GM18907 (cell line): ENCODE measurements around the gene NOL11.
A peak's percentile ranks its signal among the peaks of the same experiment; 100 is the strongest.
"Not testable (repeated sequence)": the region's sequence is repeated elsewhere in the genome, so short reads cannot be mapped to it uniquely, and the experiment has no call there.

Source experiments
- ATAC-seq: cut with Tn5 transposase; IDR thresholded peaks from one replicate; pipeline ENCODE4 v1.9.1; 2021; ENCODE audit warnings: mild to moderate bottlenecking, moderate library complexity; ENCODE audit not compliant: unreplicated experiment

NOL11 gene

DNA sequence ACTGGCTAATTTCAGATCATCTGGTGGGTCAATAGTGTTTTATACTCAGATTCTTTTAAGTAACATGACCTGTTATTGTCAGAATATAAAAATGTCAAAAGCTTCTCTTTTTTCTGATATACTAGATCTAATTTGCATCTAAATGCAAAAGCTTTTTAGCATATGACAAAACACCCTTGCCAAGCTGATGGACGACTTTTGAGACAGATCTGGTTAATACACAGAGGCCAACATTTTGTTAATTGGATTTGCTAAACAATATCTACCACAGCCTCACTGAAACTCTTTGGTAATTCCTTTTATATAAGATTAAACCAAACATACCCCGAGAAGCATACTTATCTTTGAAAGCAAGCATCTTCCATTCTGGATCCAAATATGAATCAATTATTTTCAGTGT is 10.3 kb upstream of the NOL11 start:
- ATAC-seq: no peak

DNA sequence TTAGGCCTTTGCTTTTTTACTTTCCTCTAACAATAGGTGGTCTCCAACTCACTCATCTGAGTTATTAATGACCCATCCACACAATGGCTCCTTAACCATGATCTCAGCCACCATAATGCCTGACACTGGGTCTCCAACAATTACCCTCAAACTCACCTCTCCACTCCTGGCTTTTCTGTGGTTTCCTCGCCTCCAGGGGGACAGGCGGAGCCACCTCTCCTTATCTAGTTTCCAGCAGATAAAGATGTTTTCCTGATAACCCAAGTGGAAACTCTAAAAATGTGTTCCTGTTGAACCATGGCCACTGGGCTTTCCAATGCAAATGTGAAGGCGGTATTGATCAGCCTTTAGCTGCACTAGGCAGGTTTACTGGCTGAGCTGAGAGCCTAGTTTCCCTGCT is 9.4 kb upstream of the NOL11 start:
- no peak for ATAC-seq

DNA sequence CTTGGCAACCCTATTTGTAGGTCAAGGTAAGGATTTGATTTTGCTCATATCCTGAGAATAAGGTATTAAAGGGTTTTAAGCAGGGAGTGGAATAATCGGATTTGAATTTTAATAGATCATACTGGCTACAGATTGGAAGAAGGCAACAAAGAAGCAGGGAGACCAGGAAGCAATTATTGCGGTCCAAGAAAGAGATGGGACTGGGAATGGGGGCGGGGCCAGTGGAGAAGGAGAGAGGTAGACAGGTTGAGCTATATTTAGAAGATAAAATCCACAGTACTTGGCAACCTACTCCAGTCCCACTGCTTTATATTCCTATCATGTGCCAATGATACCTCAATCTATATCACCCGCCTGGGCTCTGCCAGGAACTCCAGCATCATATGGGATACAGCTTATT is 5.8 kb upstream of the NOL11 start:
- ATAC-seq: no peak

DNA sequence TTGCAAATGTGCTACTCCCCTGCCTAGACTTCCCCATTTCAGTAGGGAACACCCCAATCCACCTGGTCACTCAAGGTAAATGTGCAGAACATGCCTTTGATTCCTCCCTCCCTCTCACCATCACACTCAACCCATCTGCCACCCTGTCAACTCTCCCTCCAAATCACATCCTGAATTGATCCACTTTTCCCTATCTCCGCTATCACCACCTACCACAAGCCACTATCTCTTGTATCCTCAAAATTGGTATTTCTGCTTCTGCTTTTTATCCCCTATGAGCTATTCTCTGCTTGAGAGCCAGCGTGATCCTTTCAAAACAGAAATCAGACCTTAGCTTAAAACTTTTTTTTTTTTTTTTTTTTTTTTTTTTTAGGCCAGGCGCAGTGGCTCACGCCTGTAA is 5.4 kb upstream of the NOL11 start:
- ATAC-seq: no peak

DNA sequence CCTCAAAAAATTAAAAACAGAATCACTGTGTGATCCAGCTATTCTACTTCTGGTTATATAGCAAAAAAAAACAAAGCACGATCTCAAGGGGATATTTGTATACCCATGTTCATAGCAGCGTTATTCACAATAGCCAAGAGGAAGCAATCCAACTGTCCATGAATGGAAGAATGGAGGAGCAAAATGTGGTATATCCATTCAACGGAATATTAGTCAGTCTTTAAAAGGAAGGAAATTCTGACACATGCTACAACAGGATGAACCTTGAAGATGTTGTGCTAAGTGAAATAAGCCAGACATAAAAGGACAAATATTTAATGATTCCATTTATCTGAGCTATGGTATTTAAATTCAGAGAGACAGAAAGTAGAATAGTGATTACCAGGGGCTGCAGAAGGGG is 4.6 kb upstream of the NOL11 start:
- ATAC-seq: no peak

DNA sequence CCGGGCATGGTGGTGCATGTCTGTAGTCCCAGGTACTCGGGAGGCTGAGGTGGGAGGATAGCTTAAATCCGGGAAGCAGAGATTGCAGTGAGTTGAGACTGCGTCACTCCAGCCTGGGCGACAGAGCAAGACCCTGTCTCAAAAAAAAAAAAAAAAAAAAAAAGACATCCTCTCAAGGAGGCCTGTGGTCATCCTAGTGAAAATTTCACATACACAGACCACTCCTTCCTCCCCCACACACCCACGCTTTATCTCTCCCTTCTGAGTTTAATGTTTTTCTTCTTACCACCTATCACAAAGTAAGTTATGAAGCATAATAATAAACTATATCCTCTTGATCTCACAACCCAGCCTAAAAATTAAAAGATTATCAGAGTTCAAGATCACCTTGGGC is 1.3 kb upstream of the NOL11 start:
- ATAC-seq: peak; percentile 2

DNA sequence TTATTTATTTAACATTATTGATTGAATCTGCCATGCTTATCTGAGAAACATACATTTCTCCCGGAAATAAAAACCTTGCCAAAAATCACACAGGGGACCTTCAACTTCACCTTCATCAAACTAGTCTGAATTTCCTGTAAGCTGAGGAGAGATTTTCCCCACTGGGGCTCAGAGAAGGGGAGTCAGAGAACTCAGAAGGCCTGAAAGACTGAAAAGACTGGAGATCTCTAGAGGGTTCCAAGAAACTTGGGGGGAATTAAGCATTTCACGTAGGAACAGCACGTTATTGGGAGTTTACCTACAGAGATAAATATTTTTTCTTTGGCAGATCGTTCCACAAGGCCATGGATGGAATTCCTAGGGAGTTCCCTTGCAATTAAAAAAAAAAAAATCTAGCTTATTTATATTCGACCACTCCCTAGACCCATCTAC is 528 bp upstream of the NOL11 start:
- ATAC-seq: no peak

DNA sequence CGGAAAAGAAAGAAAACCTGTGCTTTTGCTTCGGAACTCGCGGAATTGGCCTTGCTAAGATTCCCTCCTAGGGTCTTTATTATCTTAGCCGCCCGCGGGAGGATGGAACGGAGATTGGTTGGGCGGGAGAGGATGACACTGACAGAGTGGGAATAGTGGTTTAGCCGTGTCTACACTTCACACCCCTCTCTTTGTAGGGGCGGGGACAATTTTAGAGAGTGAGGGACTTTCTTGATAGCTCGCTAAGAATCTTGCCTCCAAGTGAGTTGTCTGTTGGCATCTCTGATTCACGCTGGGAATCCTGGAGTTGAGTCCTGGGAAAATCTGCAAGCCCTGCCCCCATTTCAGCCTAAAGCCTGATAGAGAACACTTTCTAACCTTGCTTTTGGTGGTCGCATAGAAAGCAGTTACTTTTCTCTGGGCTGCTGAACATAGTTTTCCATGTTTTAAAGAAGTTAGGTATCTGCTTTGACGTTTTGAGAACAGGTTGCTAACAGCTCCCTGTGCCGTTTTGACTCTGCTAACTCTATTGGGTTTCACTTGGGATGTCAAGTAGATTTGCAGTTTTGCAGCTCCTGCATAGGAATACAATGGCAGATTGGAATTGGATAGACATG is 697 bp downstream of the NOL11 start:
- ATAC-seq: peak; percentile 2

DNA sequence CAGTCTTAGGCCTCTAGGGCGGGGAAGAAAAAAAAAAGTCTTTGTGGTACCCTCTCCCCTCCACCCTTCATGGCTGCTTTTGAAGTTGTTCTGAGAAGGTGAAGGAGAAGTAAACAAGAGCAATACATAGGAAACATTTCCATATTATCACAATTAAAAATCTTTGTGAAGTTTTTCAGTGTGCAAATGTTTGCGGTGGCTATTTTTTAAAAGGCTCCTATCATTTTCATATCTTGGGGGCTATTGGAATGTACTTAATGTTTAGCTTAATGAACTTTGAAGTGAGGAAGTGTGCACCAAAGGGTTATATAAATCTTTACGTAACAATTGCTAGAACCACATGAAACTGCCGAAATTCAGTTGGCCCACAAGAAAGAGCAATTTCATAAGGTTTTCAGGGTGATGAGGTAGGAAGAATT is 7.6 kb downstream of the NOL11 start:
- no peak for ATAC-seq

DNA sequence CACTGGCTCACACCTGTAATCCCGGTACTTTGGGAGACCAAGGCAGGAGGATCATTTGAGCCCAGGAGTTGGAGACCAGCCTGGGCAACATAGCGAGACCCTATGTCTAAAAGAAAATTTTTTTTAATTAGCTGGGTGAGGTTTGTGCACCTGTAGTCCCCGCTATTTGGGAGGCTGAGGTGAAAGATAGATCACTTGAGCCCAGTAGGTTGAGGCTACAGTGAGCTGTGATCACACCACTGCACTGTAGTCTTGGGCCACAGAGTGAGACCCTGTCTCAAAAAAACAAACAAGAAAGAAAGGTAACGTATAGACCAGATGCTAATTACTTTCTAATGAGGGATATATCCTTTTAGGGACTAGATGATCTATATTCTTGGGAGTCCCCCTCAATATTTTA is 8.1 kb downstream of the NOL11 start:
- no peak for ATAC-seq

DNA sequence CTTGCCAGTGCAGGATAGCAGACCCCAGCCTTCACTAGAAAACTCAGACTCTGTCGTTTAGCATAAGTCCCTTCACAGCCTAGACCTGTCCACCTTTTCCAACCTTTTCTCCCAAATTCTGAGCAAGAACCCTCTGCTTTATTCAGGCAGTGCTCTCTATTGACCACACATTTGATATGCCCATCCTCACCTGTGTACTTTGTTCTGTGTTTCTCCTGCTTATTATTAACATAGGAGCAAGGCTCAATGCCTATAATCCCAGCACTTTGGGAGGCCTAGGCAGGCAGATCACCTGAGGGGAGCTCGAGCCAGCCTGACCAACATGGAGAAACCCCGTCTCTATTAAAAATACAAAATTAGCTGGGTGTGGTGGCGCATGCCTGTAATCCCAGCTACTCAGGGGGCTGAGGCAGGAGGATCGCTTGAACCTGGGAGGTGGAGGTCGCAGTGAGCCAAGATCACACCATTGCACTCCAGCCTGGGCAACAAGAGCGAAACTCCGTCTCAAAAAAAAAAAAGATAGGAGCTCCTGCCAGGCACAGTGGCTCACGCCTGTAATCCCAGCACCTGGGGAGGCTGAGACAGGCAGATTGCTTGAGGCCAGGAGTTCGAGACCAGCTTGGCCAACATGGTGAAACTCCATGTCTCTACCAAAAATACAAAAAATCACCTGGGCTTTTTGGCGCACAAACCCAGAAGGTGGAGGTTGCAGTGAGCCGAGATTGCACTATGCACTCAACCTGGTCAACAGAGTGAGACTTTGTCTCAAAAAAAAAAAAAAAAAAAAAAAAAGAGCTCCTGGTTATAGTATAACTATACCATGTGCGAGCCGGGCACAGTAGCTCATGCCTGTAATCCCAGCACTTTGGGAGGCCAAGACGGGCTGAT is 9.7 kb downstream of the NOL11 start:
- not testable (repeated sequence) for ATAC-seq

DNA sequence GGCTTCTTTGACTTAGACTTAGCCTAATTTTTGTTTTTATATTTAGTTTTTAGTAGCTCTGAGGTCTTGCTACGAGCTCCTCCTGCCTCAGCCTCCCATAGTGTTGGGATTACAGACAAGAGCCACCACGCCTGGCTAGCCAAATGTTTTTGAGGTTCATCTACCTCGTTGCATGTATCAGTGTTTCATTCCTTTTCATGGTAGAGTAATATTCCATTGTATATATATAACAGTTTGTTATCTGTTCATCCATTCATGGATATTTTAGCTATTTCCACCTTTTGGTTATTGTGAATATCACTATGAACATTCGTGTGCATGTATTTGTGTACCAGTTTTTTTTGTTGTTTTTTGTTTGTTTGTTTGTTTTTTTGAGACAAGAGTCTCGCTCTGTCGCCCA is 12.2 kb downstream of the NOL11 start:
- ATAC-seq: no peak

DNA sequence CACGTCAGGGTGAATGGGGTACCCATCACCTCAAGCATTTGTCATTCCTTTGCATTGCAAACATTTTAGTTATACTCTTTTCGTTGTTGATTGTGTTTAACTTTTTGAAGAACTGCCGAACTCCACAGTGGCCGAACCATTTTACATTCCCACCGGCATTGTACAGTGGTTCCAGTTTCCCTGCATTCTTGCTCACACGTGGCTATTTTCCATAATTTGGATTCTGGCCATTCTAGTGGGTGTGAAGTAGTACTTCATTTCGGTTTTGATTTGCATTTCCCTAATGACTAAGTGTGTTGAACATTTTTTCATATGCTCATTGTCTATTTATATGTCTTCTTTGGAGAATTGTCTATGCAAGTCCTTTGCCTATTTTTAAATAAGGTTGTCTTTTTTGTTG is 13.0 kb downstream of the NOL11 start:
- ATAC-seq: no peak

DNA sequence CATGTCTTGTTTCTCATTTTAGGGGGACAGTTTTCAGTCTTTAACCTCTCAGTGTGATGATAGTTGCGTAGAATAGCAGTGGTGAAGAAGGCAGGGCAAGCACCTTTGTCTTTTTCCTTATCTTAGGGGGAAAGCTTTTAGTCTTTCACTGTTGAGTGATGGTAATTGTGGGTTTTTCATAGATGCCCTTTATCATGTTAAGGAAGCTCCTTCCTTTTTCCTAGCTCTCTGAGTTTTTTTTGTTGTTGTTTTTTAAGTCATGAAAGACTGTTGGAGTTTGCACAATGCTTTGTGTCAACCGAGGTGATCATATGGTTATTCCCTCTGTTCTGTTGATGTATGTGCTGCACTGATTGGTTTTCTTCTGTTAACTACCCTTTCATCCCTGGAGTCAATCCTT is 15.7 kb downstream of the NOL11 start:
- no peak for ATAC-seq

DNA sequence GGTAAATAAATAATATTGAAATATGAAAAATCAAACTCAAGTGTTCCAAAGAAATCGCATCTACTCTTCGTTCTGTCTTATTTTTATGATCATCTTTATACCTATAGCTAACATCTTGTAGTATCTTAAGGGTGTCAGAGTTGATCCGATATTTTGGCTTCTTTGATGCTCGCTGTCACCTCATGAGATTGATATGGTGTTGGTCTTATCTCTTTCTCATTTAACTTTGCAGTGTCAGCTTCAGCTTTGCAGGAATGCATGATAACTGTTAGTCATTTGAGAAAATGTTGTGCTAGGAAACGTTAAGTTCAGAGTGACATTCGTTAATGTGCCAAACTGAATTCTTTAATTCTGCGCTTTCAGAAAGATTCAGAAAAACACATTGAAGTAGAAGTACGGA is 19.4 kb downstream of the NOL11 start:
- no peak for ATAC-seq

DNA sequence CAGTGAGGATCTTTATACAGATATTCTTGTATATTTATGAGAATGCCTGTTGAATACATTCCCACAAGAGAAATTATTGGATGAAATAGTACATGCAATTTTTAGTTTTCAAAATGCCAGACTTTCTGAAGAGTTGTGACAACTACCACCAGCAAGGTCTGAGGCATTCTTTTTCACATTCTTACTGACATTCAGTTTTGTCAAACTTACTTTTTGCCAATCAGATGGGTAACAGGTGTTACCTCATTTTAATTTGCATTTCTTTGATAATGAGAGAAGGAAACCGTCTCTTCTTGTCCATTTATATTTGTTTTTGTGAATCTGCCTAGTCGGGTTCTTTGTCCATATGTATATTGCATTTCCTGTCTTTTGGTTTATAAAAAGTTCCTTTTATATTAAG is 24.3 kb downstream of the NOL11 start:
- no peak for ATAC-seq

DNA sequence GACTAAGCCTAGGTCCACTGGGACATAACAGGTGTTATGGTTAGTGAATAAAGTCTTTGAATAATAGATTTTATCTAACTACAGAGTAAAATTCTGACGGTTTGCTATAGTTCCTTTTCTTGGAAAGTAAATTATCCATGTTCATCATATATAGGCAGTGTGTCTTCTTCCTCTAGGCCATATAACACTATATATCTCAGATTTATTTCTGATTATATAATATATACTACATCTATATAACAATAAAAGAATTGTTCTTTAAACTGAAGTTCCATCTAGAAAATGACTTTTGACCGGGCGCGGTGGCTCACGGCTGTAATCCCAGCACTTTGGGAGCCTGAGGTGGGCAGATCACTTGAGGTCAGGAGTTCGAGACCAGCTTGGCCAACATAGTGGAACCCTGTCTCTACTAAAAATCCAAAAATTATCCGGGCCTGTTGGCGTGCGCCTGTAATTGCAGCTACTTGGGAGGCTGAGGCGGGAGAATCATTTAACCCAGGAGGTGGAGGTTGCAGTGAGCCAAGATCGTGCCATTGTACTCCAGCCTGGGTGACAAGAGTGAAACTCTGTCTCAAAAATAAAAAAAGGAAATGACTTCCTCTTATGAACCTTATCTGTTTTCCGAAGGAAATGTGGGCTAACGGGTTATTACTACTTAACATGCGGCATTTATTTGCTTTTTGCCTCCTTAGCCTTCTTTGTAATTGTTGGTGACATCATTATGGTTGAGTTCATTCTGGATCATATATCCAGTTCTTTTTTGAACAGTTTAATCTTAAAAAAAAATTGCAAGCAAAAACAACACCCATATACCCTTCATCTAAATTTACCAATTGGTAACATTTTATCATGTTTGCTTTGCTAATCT is 29.2 kb downstream of the NOL11 start:
- ATAC-seq: no peak

DNA sequence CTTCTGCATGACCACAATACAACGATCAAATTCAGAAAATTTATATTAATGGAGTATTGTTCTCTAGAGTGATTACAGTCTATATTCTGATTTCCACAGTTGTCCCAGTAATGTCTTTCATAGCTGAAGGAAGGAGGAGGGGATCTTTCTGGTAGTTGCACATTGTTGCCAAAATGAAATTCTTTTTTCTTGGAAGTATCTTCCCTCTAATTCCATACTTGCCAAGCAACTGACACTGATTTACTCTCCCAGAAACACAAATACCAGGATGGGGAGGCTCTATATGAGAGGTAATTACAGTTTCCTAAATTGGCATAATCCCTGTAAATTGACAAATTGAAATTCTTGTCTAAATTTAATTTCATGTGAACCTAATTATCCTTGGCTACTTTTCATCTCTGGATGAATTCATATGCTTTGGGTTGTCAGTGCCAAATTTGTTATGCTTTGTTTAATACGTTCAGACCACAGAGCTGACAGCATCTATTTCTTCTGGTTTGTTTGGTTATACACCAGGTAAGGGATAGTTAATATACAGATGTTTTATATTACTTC is 30.0 kb downstream of the NOL11 start:
- ATAC-seq: no peak

DNA sequence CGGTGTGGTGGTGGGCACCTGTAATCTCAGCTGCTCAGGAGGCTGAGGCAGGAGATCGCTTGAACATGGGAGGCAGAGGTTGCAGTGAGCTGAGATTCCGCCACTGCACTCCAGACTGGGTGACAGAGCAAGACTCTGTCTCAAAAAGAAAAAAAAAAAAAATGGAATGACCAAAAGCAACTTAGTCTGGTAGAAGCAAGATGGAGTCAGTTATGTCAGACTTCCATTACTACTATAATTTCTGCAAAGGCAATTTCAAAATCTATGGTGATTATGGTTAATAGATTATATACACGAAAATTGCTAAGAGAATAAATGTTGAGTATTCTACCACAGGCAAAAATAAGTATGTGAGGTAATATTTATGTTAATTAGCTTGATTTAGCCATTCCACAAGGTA is 32.3 kb downstream of the NOL11 start:
- ATAC-seq: no peak

DNA sequence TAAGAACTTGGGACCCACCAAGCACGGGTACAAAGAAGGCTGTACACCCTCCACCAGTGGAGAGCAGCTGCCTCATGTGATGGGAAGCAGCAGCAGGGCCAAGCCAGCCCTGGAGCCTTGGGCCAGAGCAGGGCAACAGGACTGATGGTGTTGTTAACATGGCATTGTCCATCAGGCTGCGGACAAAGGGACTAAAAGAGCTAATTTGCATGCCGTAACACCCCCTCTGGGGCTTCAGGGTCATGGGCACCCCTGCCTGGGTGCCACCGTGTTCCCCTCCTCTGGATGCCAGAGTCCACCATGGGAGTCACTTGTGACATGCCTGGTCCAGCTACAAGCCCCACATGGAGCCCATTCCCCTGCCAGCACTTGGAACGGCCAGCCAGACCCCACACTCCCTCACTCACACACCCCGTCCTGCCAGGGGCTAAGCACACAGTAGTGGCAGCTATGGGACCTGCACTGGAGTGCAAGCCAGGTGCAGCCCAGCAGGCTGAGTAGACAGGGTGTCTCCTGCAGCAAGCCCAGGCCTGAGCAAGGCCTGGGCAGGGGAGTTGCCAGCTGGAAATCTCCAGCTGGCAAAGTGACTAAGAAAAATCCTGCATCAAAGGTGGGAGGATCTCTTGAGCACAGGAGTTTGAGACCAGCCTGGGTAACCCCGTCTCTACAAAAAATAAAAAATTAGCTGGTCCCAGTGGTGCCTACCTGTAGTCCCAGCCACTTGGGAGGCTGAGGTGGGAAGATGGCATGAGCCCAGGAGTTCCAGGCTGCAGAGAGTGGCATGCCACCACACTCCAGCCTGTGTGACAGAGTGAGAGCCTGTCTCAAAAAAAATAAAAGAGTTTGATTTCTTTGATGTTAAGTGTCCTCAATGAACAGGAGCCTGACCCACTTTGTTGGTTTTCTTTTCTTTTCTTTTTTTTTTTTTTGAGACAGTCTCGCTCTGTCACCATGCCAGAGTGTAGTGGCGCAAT is 33.7 kb downstream of the NOL11 start:
- no peak for ATAC-seq
